Ureter (tissue), 1 donor: Measurements from ENCODE around the gene WIF1. TPM values are rescaled to one million over a fixed set of nuclear protein-coding genes. Genes with fewer than 3 reads are reported as not detected.

Experiments
- DNase-seq: peaks from one replicate; pipeline ENCODE4 v3.0.0-alpha.2; 2020; ENCODE audit warnings: low spot score
- total RNA-seq: library from RNA; stranded (reverse); gene quantifications from one replicate; pipeline ENCODE4 v1.2.4, GENCODE V29; 2023
- donor health status: DM: yes; HTN: yes; CAD: no.

Gene WIF1
- total RNA-seq, 1 donor from 2014 or later: 0.29 TPM

DNA sequence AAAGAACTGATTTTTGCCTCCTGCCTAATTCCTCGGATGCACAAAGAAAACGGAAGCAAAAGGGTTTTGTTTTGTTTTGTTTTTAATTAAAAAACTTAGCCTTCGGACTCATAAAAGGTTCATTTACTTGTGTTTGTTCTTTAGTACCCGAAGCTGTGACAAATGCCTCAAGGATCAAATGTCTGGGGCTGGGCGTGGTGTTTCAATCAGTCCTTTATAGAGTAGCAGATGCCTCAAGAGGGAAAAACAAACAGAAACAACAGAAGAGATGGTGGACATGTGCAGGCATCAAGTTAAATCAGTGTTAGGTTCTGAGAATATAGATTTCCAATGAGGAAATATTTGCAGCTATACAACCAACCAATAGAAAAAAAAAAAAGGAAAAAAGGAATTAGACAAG, 1.6 kb upstream of the WIF1 start:
- DNase-seq: no peak

DNA sequence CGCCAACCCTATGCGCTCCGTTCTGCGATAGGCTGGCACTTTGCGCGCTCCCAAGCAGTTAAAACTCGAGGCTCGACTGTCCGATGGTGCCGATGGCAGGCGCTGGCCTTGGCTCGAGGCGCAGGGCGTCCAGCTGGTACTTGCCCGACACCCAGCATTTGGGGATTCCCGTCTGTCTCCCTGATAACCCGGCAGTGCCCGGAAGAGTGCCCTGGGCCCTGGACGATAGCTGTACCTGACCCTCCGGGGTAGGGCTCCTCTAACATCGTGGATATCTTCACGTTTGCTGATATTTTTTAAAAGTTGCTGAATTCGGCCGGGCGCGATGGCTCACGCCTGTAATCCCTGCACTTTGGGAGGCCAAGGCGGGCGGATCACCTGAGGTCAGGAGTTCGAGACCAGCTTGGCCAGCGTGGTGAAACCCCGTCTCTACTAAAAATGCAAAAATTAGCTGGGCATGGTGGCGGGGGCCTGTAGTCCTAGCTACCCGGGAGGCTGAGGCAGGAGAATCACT, 908 bp upstream of the WIF1 start:
- DNase-seq: no peak

- no peak for DNase-seq
Observed at GRCh38 chr12:65119063-65119462, 2.0 kb downstream of the WIF1 start.

- DNase-seq: no peak
Observed at GRCh38 chr12:65113621-65114035, 7.5 kb downstream of the WIF1 start.

DNA sequence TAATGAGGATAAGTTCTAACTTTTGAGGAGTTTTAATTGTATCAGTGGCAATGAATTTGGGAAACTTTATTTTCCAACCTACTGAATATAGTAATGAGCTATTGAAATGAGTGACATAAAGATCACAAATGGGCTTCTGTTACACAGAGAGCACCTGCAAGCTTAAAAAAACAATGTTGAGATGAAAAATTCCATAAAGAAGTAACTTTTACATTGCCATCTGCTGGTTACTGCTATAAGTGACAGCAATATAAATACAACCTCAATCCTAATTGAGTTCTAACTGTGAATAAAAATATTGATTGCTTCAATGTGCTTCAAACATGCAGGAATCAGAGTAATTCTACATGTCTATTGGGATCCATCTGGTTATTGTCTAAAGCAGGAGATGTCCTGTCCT, 14.2 kb downstream of the WIF1 start:
- DNase-seq: no peak

GRCh38 chr12:65100140-65100539, 21.0 kb downstream of the WIF1 start:
- no peak for DNase-seq

GRCh38 chr12:65099182-65099581, 21.9 kb downstream of the WIF1 start:
- DNase-seq: no peak

GRCh38 chr12:65098364-65098763, 22.7 kb downstream of the WIF1 start:
- no peak for DNase-seq

DNA sequence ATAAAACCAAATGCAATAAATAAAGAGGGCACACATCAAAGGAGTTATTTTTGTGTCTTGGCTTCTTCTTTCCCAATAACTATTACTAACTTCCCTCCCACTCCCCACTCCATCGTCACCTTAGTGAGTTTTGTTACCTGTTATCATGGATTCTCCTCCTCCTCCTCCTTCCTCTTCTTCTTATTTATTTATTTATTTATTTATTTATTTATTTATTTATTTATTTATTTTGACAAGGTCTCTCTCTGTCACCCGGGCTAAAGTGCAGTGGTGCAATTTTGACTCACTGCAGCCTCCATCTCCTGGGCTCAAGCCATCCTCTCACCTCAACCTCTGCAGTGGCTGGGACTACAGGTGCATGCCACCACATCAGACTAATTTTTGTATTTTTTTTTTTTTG, 26.4 kb downstream of the WIF1 start:
- DNase-seq: no peak

DNA sequence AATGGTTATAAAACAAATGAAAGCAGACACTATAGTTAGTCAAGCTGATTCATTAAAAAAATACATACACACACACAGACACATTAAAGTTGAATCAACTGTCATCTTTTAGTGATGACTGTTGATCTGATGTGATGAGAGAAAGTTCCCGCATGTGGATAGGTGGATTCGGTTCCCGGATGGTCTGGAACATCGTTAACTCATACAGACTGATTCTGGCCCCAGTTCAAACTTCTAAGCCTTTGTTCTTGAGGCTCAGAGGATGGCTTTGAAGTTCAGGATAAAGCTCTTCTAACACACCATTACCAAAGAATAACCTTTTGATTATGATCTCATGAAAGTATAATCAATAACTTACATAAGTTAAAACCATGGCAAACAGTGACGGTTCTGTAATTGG, 27.5 kb downstream of the WIF1 start:
- DNase-seq: no peak

GRCh38 chr12:65090461-65090860, 30.6 kb downstream of the WIF1 start:
- no peak for DNase-seq

GRCh38 chr12:65086236-65086635, 34.9 kb downstream of the WIF1 start:
- no peak for DNase-seq

DNA sequence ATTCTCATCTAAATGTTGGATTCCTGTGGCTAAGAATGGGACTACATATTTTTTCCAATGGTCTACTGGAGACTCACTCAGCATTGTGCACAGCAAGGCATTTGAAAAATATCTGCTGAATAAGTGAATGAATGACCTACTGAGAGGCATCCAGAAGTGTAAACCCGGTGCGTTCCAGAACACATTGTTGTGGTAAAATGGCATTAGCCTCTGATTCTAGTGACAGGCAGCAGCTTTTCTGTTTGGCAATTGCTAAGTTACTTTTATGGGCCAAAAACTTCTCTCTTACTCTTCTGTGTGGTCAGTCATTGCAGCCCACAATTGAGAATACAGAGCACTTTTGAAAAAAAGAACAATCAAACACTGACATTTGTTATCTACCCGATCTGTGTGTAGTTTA, 36.5 kb downstream of the WIF1 start:
- no peak for DNase-seq

GRCh38 chr12:65083581-65083980, 37.5 kb downstream of the WIF1 start:
- DNase-seq: no peak

- DNase-seq: no peak
Observed at GRCh38 chr12:65082406-65082805, 38.7 kb downstream of the WIF1 start.

- no peak for DNase-seq
Observed at GRCh38 chr12:65081496-65081895, 39.6 kb downstream of the WIF1 start.

- no peak for DNase-seq
Observed at GRCh38 chr12:65074932-65075331, 46.2 kb downstream of the WIF1 start.

- no peak for DNase-seq
Observed at GRCh38 chr12:65069336-65069735, 51.8 kb downstream of the WIF1 start.

DNA sequence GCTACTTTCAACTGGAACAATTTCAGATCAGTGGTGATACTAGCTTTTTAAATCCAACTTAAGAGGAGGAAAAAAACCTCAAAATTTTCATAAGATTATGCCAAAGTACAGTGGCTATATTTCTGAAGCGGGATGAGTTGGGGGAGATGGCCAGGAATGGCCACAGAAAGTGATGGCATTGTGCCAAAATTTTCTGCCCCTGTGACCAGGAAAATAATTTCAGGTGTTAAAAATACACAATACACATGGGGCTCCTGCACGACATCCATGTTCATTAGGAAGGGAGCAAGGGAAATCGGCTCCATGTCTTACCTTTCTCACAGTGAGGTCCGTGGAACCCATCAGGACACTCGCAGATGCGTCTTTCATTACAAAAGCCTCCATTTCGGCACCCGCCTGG, 53.7 kb downstream of the WIF1 start:
- DNase-seq: no peak

DNA sequence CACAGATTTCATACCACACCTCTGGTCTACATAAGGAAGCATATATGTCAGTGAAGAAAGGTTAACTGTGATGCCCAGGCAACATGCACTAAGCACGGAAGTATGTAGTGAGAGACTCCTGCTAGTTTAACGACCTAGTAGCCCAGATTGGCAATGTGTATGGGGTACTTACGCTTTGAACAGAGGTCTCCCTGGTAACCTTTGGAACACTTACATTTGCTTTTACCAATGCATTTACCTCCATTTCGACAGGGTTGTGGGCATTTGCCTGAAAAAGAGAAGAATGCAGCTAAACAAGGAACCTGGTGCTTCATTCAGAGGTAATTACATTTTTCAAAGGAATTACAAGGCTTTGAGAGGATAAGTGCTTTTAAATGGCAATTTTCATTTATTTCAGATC, 65.2 kb downstream of the WIF1 start:
- no peak for DNase-seq

GRCh38 chr12:65051218-65051617, 69.9 kb downstream of the WIF1 start:
- no peak for DNase-seq

DNA sequence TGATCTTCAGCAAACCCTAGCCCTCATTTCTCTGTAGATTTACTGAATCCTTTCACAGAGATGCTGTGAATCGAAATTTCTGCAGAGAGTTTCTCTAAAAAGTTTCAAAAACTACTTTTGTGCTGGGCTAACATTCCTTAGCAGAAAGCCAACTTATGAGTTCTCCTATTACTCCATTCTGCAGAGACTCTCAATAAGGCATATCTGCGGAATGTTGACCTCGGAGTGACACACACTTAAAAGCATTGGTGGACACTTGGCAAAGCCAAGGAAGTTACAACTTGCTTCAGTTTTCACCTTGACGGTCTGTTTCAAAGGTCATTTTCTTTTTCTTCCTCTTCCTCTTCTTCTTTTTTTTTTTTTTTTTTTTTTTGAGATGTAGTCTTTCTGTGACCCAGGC, 75.8 kb downstream of the WIF1 start:
- no peak for DNase-seq

GRCh38 chr12:65039301-65039700, 81.8 kb downstream of the WIF1 start:
- DNase-seq: no peak

GRCh38 chr12:65025136-65025535, 96.0 kb downstream of the WIF1 start:
- DNase-seq: no peak

GRCh38 chr12:65023485-65023884, 97.6 kb downstream of the WIF1 start:
- no peak for DNase-seq
